Esophagus muscularis mucosa (tissue), 4 donors: ENCODE data around the gene THAP4. TPM values are rescaled to one million over a fixed set of nuclear protein-coding genes. Genes with fewer than 3 reads are reported as not detected.

ENCODE experiments used
- DNase-seq: peaks from one replicate; pipeline ENCODE4 v3.0.0-alpha.2; 2017; ENCODE audit errors: extremely low spot score
- H3K27ac ChIP-seq, 4 donors: fragments of 200-600 bp; sonication (generic); replicated peaks in 1 of 4; 1 replicate in 3 of 4; 2 replicates in 1 of 4; pipeline ENCODE4 v1.5.1; 2016 to 2019; ENCODE audit warnings: mild to moderate bottlenecking in 1 of 4
- H3K27me3 ChIP-seq, 4 donors: fragments of 200-600 bp; sonication (generic); one replicate each; pipeline versions ENCODE4 v1.5.1 to v1.6.0; 2016 to 2019
- H3K36me3 ChIP-seq, 4 donors: fragments of 200-600 bp; sonication (generic); one replicate each; pipeline ENCODE4 v1.5.1; 2016 to 2019
- H3K4me1 ChIP-seq, 4 donors: fragments of 200-600 bp; sonication (generic); one replicate each; pipeline ENCODE4 v1.5.1; 2016 to 2019
- H3K4me3 ChIP-seq, 4 donors: fragments of 200-600 bp; sonication (generic); 1 replicate in 2 of 4; 2 replicates in 2 of 4; pipeline ENCODE4 v1.5.1; 2016 to 2019; ENCODE audit warnings: mild to moderate bottlenecking in 4 of 4, moderate library complexity in 1 of 4
- H3K9me3 ChIP-seq, 4 donors: fragments of 200-600 bp; sonication (generic); 1 replicate in 3 of 4; 2 replicates in 1 of 4; pipeline ENCODE4 v1.5.1; 2016 to 2019
- CTCF ChIP-seq, 3 experiments: fragments of 200-600 bp in 2 of 3; fragments of 450-650 bp in 1 of 3; sonication (generic) in 2 of 3; IDR thresholded peaks; one replicate each; pipeline ENCODE4 v1.5.1; 2017 to 2019; ENCODE audit warnings: antibody characterized with exemption in 3 of 3, mild to moderate bottlenecking in 2 of 3, moderate library complexity in 1 of 3
- EP300 ChIP-seq: sonication (generic); formaldehyde crosslinking; IDR thresholded peaks from one replicate; pipeline ENCODE4 v1.6.1; 2017; ENCODE audit warnings: antibody characterized with exemption
- POLR2A ChIP-seq: fragments of 450-650 bp; IDR thresholded peaks from one replicate; pipeline ENCODE4 v1.6.1; 2017; ENCODE audit warnings: antibody characterized with exemption, moderate library complexity, mild to moderate bottlenecking, low read depth
- POLR2AphosphoS5 ChIP-seq, 2 donors: sonication (generic); formaldehyde crosslinking; IDR thresholded peaks; one replicate each; pipeline ENCODE4 v1.6.1; 2017; ENCODE audit warnings: antibody characterized with exemption in 2 of 2
- WGBS: methylation state at CpG from one replicate; pipeline ENCODE4 v1.1.5; 2018; 5-methylcytosine and 5-hydroxymethylcytosine counted together
- intact Hi-C: fragments of 100-400 bp; cut with DNase I; formaldehyde crosslinking; loops from one replicate; pipeline ENCODE4 v1.15.1; 2023
- total RNA-seq, 4 donors: library from RNA; depleted of rRNA; stranded (reverse); fragments of >200 nt; gene quantifications; one replicate each; pipeline versions ENCODE4 v1.1.0 to v1.2.1, GENCODE V29; 2016

Gene THAP4
- total RNA-seq, 4 donors from 2014 or later, result 37.0 to 69.8 (median 49.6) TPM

- H3K4me1 ChIP-seq, result peaks cover 10 to 45% (median 37%) of the 10 kb centered on the region in 4 donors
- intact Hi-C loops, result no loop called here
- H3K27ac ChIP-seq, result no peak overlapping the region
These were observed 90.0 kb downstream of the THAP4 start for GRCh38 chr2:241546771-241547498.

GRCh38 chr2:241545523-241546473, 91.2 kb downstream of the THAP4 start:
- TF ChIP-seq POLR2AphosphoS5 (IDR thresholded peaks at IDR 0.05) (no peak), CTCF (IDR thresholded peaks at IDR 0.05) (no peak), EP300 (no peak), POLR2A (no peak)
- no peak for DNase-seq
- intact Hi-C loops, result no loop called here
- H3K27me3 ChIP-seq, result peaks cover 0 to 37% (median 11%) of the 10 kb centered on the region in 4 donors
- no peak overlapping the region for H3K27ac ChIP-seq
- H3K9me3 ChIP-seq, result no peaks in the 10 kb centered on the region
- no peak overlapping the region for H3K4me3 ChIP-seq
- 77% methylated on average over 12 of the region's 12 CpGs for WGBS
- H3K4me1 ChIP-seq, result peaks cover 21 to 49% (median 43%) of the 10 kb centered on the region in 4 donors
- no peaks in the 10 kb centered on the region for H3K36me3 ChIP-seq

More at GRCh38 chr2:241546771-241547498, 90.0 kb downstream of the THAP4 start:
- TF ChIP-seq POLR2AphosphoS5 (IDR thresholded peaks at IDR 0.05), result no peak
- TF ChIP-seq POLR2A, result no peak
- TF ChIP-seq CTCF (IDR thresholded peaks at IDR 0.05), result no peak
- no peak for TF ChIP-seq EP300
- peaks cover 0 to 26% (median 3%) of the 10 kb centered on the region in 4 donors for H3K27me3 ChIP-seq
- no peaks in the 10 kb centered on the region for H3K36me3 ChIP-seq
- WGBS, result 26% methylated on average over 24 of the region's 25 CpGs
- no peak overlapping the region for H3K4me3 ChIP-seq
- no peaks in the 10 kb centered on the region for H3K9me3 ChIP-seq
- no peak for DNase-seq

GRCh38 chr2:241545106-241545505, 91.9 kb downstream of the THAP4 start:
- 24% methylated on average over 8 of the region's 10 CpGs for WGBS
- no peak for DNase-seq
- Histone ChIP-seq H3K4me1 (peaks cover 21 to 49% (median 43%) of the 10 kb centered on the region in 4 donors), H3K36me3 (no peaks in the 10 kb centered on the region), H3K27ac (no peak overlapping the region), H3K4me3 (no peak overlapping the region), H3K27me3 (peaks cover 0 to 44% (median 15%) of the 10 kb centered on the region in 4 donors), H3K9me3 (no peaks in the 10 kb centered on the region)
- intact Hi-C loops, result no loop called here
- TF ChIP-seq POLR2A (no peak), POLR2AphosphoS5 (IDR thresholded peaks at IDR 0.05) (no peak), CTCF (IDR thresholded peaks at IDR 0.05) (no peak), EP300 (no peak)

GRCh38 chr2:241542278-241542605, 94.7 kb downstream of the THAP4 start:
- Histone ChIP-seq H3K4me1 (peaks cover 19 to 39% (median 32%) of the 10 kb centered on the region in 4 donors), H3K9me3 (no peaks in the 10 kb centered on the region), H3K27me3 (peaks cover 0 to 44% (median 15%) of the 10 kb centered on the region in 4 donors), H3K4me3 (no peak overlapping the region), H3K27ac (no peak overlapping the region), H3K36me3 (no peaks in the 10 kb centered on the region)
- WGBS, result 94% methylated on average over 4 of the region's 15 CpGs
- no peak for DNase-seq
- intact Hi-C loops, result no loop called here
- TF ChIP-seq EP300, result no peak
- no peak for TF ChIP-seq POLR2AphosphoS5 (IDR thresholded peaks at IDR 0.05)
- TF ChIP-seq POLR2A, result no peak
- no peak for TF ChIP-seq CTCF (IDR thresholded peaks at IDR 0.05)
